ENCODE results near the gene DIP2C.
A peak's percentile ranks its signal among the peaks of the same experiment; 100 is the strongest.
"Not testable (repeated sequence)": the region's sequence is repeated elsewhere in the genome, so short reads cannot be mapped to it uniquely, and the experiment has no call there.

Gene DIP2C

GRCh38 chr10:367636-368035, 321.8 kb downstream of the DIP2C start:
- no peak for DNase-seq

GRCh38 chr10:366186-366585, 323.3 kb downstream of the DIP2C start:
- peak; percentile 22 for DNase-seq

GRCh38 chr10:364267-364775, 325.1 kb downstream of the DIP2C start:
- DNase-seq, result no peak

GRCh38 chr10:363152-363551, 326.3 kb downstream of the DIP2C start:
- DNase-seq, result no peak

- DNase-seq, result no peak
These were observed 328.0 kb downstream of the DIP2C start for GRCh38 chr10:361203-362081.

GRCh38 chr10:360653-361052, 328.8 kb downstream of the DIP2C start:
- no peak for DNase-seq

DNA sequence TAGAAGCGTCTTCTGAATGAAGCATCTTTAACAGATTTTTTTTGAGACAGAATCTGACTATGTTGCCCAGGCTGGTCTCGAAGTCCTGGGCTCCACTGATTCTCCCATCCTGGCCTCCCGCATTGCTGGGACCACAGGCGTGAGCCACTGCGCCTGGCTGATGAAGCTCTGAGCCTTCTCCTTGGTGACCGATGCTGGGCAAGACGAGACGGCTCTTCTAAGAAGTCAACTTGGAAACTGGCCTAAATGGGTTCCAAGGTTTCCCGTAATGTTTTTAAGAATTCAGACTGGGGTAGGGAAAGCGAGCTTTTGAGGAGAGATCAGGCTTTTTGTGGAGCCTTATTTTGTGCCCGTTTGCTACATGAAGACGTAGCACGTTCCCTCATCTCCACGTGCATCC, 329.7 kb downstream of the DIP2C start:
- no peak for DNase-seq

DNA sequence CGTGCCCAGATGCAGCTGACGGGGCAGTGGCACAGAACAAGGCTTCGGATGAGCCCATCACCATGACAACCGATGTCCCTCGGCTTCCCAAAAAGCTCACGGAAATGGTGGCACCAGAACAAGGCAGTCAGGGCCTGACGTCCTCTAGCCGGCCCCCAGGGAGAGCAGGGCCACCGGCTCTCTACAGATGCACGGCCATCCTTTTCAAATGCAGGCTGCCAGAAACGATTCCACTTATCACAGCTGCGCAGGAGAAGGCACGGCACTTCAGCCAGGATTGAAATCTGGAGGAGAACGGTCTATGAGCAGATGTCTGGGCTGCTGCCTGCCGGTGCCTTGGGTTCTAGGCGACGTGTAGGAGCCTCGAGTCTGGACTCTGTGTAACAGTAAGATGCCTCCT, 330.4 kb downstream of the DIP2C start:
- DNase-seq, result no peak

GRCh38 chr10:357201-357950, 332.1 kb downstream of the DIP2C start:
- no peak for DNase-seq

DNA sequence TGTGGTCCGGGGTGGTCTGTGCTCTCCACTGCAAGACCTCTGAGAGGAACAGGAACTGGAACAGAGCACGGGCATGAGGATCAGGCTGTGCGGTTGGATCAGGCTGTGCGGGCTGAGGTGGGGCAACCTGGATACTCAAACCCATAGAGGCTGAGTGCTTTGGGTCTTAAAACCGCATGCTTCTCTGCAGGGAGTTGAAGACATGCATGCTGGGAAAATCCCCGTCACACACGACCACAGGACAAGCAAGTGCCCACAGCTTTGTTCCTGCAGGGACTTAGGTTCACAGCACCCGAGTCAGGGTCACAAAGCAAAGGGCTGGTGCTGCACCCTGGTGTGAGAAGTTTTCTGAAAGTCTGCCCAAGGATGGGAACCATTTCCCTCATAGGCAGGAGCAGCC, 333.0 kb downstream of the DIP2C start:
- DNase-seq, result no peak

DNA sequence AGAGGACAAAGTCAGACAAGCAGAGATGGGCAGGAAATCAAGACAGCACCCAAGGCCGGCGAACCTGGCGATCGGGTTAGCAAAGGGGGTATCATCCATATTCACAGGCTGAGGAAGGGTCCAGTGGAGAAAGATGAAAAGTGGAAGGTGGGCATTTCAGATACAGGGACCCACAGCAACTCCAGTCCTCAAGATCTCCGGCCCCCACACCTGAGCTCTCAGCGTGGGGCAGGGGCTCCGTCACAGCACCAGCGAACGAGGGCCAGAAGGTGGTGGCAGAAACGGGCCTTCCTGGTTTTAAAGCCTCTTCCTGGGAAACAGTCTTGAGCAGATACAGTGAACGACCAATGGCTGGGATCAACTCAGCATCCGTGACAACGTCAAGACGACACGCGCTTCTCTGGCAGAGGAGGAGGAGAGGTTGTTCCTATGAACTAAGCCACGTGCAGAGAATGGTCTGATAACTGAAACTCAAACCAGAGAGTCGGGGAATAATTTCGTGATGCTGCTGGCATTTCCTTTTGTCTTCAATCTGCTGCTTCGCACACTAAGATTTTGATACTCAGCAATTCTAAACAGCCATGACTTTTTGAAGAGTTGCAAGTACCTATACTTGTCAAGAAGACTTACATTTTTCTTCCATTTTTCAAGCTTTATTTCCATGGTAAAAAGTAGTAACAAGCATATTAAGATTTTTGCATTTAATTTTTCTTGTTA, 334.4 kb downstream of the DIP2C start:
- DNase-seq, result no peak

DNA sequence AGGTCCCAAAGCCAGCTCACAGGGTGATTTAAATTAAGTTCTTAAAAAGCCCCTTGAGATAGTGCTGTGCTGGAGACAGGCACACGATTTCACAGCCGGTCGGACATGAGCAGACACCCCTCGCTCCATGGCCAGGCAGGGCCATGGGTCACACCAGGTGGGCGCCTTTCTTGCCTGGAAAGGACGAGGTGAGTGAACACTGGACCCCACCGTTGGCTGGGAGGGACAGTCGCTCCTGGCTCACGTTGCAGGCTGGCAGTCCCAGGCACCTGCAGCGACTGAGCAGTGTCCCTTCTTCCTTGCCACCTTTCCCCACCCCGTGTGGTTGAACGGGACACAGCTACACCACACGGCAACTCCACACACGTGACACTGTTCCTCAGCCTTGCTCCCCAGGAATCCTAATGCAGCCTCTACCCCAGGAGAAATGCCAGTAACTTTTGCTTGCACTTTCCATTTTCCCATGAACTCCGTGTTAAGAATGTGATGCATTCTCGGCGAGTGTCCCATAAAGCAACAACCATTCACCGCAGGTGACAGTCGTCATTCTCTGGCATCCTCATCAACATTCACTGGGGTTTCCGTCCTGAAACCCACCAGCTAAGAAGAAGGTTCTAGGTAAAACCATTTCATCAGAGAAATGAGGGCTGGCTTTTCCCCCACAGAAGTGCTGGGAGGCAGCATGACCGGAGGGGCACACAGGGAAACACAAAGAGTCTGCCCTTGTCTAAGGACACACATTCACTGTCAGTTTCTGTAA, 336.8 kb downstream of the DIP2C start:
- no peak for DNase-seq

- DNase-seq, result no peak
These were observed 337.6 kb downstream of the DIP2C start for GRCh38 chr10:351770-352334.

GRCh38 chr10:350981-351501, 338.4 kb downstream of the DIP2C start:
- no peak for DNase-seq

DNA sequence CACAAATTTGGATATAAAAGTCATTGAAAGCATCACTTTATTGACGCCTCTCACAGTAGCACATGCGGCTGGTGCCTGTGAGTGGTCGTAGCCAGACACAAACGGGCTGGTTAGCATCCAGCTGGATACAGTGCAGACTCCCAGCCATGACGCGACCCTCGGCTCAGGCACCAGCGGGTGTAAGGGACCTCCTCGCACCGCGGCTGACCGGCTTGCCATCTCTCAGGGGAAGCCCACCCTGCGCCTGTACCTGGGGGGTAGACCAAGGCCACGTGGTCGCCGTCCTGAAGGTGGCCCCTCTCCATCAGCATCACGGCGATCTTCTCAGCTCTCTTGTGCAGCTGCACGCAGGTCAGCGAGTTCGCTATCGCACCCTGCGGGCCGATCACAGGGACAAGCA, 340.4 kb downstream of the DIP2C start:
- no peak for DNase-seq

GRCh38 chr10:348456-348855, 341.0 kb downstream of the DIP2C start:
- DNase-seq, result no peak

- not testable (repeated sequence) for DNase-seq
These were observed 341.7 kb downstream of the DIP2C start for GRCh38 chr10:347774-348173.

- DNase-seq, result not testable (repeated sequence)
These were observed 342.3 kb downstream of the DIP2C start for GRCh38 chr10:347190-347589.

DNA sequence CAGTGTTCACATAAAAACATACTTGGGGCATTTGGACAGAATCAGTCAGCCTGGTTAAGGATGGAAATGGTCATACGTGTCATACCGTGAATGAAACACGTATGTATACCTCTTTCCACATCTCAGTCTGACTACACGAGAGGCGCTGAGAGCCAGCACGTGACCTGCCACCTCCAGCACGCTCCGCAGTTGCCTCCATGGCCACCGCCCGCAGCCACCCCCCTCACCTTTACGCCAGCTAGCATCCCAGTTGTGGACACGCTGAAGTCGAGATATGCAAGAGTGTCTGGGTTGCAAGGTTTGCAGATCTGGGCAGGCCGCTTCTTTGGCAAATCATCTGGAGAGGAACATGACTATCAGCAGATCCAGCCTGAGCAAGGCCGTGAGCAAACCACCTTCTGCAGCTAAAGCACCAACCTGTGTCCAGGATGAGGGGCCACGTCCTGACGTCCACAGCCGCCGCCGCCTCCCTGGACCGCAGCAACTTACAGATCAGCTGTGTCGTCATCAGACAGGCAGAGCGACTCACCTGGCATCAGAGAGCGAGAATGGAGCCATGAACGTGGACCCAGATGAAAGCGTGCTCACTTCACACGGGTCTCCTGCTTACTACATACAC, 344.8 kb downstream of the DIP2C start:
- DNase-seq, result no peak

DNA sequence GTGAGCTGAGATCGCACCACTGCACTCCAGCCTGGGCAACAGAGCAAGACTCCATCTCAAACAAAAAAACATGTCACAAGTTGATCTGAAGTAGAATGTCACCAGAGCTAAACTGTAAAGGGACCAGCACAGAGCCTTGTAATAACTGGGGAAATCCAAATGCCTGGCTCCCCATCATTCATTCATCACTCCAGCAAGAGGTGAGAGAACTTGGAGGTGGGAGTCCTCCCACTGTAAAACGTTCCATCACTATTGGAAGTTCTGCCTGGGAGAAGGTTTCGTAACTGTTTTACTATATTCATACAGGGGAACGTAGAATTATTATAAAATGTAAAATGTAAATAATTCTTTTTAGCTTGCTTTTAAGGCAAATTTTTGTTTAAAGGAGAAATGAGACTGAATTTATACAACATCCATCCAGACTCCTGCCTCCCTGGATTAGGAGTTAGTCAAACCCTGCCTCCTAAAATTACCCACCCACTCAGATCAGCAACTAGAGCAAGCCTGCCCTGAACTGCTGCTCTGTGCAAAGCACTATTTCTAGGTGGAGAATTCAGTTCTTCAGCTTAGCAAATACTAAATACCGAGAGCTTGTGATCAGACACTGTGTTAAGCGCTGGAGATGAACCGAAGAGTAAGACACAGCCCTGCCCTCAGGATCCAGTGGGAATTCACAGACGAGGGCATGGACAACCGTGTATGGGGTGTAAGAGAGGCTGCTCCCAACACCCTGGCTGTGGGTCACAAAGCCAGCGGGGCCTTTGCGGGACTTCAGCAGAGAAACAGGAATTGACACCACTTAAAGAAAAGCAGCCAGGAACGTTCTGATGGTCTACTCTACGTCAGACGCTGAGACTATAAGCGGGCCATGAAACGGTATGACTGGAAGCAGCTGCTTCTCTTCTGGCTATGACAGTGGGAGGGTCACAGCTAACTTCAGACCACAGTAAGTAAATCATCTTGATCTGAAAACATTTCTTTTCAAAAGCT, 345.9 kb downstream of the DIP2C start:
- DNase-seq, result no peak

All from DMS79 treated with DMSO at 0.1 percent for 48 hours (cell line).